HEK293T (cell line): ENCODE data around the gene RTF2.
"Not testable (repeated sequence)": the region's sequence is repeated elsewhere in the genome, so short reads cannot be mapped to it uniquely, and the experiment has no call there.

Source experiments
- CTCF ChIA-PET: fragments of 350-600 bp; formaldehyde crosslinking; extraction: SDS; loops from one replicate; lab custom pipeline; 2021; ENCODE audit warnings: antibody characterized with exemption, inconsistent platforms; lab: Yijun Ruan, JAX
- POLR2A ChIA-PET: fragments of 350-600 bp; formaldehyde crosslinking; extraction: SDS; loops from one replicate; lab custom pipeline; 2020; ENCODE audit warnings: antibody characterized with exemption, inconsistent platforms; lab: Yijun Ruan, JAX
- DNase-seq: peaks from one replicate; pipeline ENCODE4 v3.0.0; 2012; ENCODE audit warnings: mixed read lengths; ENCODE audit errors: extremely low spot score
- ARNT ChIP-seq: fragments of 450-650 bp; IDR thresholded peaks from 2 replicates; pipeline ENCODE4 v1.6.1; 2017; ENCODE audit warnings: mild to moderate bottlenecking
- BHLHE40 ChIP-seq: fragments of 450-650 bp; IDR thresholded peaks from 2 replicates; pipeline ENCODE4 v1.6.1; 2016; ENCODE audit warnings: mild to moderate bottlenecking, moderate library complexity, borderline replicate concordance
- CTBP1 ChIP-seq: fragments of 450-650 bp; IDR thresholded peaks from 2 replicates; pipeline ENCODE4 v1.6.1; 2016; ENCODE audit warnings: borderline replicate concordance
- ELF4 ChIP-seq: fragments of 450-650 bp; IDR thresholded peaks from 2 replicates; pipeline ENCODE4 v1.6.1; 2017; ENCODE audit warnings: antibody characterized with exemption
- FOXA1 ChIP-seq: fragments of 450-650 bp; IDR thresholded peaks from 2 replicates; pipeline ENCODE4 v1.6.1; 2016; ENCODE audit warnings: mild to moderate bottlenecking
- FOXK2 ChIP-seq: fragments of 450-650 bp; IDR thresholded peaks from 2 replicates; pipeline ENCODE4 v1.6.1; 2016; ENCODE audit warnings: mild to moderate bottlenecking
- FOXM1 ChIP-seq: fragments of 450-650 bp; IDR thresholded peaks from 2 replicates; pipeline ENCODE4 v1.6.1; 2017; ENCODE audit warnings: mild to moderate bottlenecking, borderline replicate concordance
- HDGF ChIP-seq: fragments of 450-650 bp; IDR thresholded peaks from 2 replicates; pipeline ENCODE4 v1.6.1; 2017; ENCODE audit warnings: antibody characterized with exemption, borderline replicate concordance
- L3MBTL2 ChIP-seq: fragments of 450-650 bp; conservative IDR thresholded peaks from 2 replicates; pipeline ENCODE4 v1.6.1; 2016; ENCODE audit warnings: mild to moderate bottlenecking
- LEF1 ChIP-seq: fragments of 450-650 bp; IDR thresholded peaks from 2 replicates; pipeline ENCODE4 v1.6.1; 2017; ENCODE audit warnings: mild to moderate bottlenecking, borderline replicate concordance
- NFRKB ChIP-seq: fragments of 450-650 bp; IDR thresholded peaks from 2 replicates; pipeline ENCODE4 v1.6.1; 2016; ENCODE audit warnings: mild to moderate bottlenecking, moderate library complexity
- SP1 ChIP-seq: fragments of 450-650 bp; IDR thresholded peaks from 2 replicates; pipeline ENCODE4 v1.6.1; 2017
- SUZ12 ChIP-seq: fragments of 450-650 bp; IDR thresholded peaks from 2 replicates; pipeline ENCODE4 v1.6.1; 2016; ENCODE audit warnings: mild to moderate bottlenecking
- TARDBP ChIP-seq: fragments of 450-650 bp; IDR thresholded peaks from 2 replicates; pipeline ENCODE4 v1.6.1; 2016
- ZNF384 ChIP-seq: fragments of 450-650 bp; IDR thresholded peaks from 2 replicates; pipeline ENCODE4 v1.6.1; 2016
- TF ChIP-seq, protein P1 (sequence below): fragments of 450-650 bp; IDR thresholded peaks from 2 replicates; pipeline ENCODE4 v1.6.1; 2016

RTF2 gene

DNA sequence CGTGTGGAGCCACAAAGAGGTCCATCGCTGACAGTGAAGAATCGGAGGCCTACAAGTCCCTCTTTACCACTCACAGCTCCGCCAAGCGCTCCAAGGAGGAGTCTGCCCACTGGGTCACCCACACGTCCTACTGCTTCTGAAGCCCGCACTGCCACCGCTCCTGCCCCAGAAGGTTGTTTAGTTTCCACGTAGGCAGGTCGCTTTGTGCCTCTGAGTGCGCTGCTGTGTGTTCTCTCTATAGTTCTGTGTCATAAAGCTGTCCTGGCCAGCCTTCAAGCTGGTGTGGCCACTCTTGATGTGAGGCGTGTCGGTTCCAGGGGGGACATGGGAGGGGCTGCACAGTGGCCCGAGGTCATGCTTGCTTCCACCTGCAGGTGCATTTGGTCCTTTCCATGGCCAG, 49.7 kb downstream of the RTF2 start:
- TF ChIP-seq TARDBP = no peak
- no peak for TF ChIP-seq CTBP1
- TF ChIP-seq, protein P1, sequence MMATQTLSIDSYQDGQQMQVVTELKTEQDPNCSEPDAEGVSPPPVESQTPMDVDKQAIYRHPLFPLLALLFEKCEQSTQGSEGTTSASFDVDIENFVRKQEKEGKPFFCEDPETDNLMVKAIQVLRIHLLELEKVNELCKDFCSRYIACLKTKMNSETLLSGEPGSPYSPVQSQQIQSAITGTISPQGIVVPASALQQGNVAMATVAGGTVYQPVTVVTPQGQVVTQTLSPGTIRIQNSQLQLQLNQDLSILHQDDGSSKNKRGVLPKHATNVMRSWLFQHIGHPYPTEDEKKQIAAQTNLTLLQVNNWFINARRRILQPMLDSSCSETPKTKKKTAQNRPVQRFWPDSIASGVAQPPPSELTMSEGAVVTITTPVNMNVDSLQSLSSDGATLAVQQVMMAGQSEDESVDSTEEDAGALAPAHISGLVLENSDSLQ = no peak
- TF ChIP-seq BHLHE40 = no peak
- TF ChIP-seq SUZ12 = no peak
- TF ChIP-seq SP1 = no peak
- TF ChIP-seq LEF1 = no peak
- ChIA-PET CTCF (no interaction called here), POLR2A (no interaction called here)
- no peak for DNase-seq

- ChIA-PET CTCF (no interaction called here), POLR2A (no interaction called here)
- TF ChIP-seq TARDBP = no peak
- no peak for TF ChIP-seq FOXM1
- TF ChIP-seq L3MBTL2 = no peak
- no peak for TF ChIP-seq LEF1
- no peak for TF ChIP-seq SUZ12
- TF ChIP-seq ARNT = no peak
- no peak for TF ChIP-seq HDGF
- TF ChIP-seq ZNF384 = no peak
- TF ChIP-seq FOXA1 = no peak
- no peak for DNase-seq
Observed at GRCh38 chr20:56518721-56519398, 50.4 kb downstream of the RTF2 start.

DNA sequence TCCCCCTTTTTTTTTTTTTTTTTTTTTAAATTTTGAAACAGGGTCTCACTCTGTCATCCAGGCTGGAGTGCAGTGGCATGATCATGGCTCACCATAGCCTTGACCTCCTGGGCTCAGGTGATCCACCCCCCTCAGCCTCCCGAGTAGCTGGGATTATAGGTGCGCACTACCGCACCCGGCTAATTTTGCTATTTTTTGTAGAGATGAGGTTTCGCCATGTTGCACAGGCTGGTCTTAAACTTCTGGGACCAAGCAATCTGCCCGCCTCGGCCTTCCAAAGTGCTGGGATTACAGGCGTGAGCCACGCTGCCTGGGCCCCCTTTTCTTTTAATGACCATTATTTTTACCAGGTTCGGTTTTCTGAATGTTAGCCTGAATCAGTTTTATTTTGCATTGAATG, 51.1 kb downstream of the RTF2 start:
- ChIA-PET CTCF (no interaction called here), POLR2A (no interaction called here)
- TF ChIP-seq, protein P1 = no peak
- TF ChIP-seq CTBP1 (no peak), FOXA1 (no peak), L3MBTL2 (no peak), SP1 (no peak), FOXK2 (no peak), ZNF384 (no peak), FOXM1 (no peak), BHLHE40 (no peak), TARDBP (no peak), ELF4 (no peak)
- DNase-seq = no peak

DNA sequence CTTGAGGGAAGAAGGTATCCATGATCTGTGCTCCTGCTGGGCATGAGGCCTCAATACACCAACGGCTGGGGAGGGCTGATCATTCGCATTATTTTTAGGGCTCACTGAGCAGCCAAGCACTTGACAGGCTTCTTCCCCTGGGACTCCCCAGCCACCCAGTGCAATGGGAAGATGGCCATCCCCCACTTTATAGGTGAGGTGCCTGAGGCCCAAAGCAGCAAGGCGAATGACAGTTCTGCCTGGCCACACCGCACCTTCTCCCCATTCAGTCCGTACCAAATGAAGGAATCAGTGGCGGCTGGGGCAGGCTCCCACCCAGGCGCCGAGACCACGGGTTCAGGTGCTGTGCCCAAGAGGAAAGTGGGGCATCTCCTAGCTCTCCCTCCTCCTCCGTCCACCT, 51.8 kb downstream of the RTF2 start:
- no peak for DNase-seq
- ChIA-PET POLR2A (no interaction called here), CTCF (no interaction called here)
- TF ChIP-seq FOXK2 (no peak), L3MBTL2 (no peak), CTBP1 (no peak), NFRKB (no peak)
- TF ChIP-seq, protein P1 = no peak

GRCh38 chr20:56520746-56521354, 52.4 kb downstream of the RTF2 start:
- CTCF ChIA-PET = interaction anchor here (0.6 kb wide), 2 partner anchors 35 to 217 kb away, joined by 3 to 11 read pairs; no protein-coding TSS in a partner anchor
- POLR2A ChIA-PET, DNase-seq: not testable (repeated sequence)
- TF ChIP-seq, protein P1 = peak; percentile 35; the same call in 1 of the 2 replicates

DNA sequence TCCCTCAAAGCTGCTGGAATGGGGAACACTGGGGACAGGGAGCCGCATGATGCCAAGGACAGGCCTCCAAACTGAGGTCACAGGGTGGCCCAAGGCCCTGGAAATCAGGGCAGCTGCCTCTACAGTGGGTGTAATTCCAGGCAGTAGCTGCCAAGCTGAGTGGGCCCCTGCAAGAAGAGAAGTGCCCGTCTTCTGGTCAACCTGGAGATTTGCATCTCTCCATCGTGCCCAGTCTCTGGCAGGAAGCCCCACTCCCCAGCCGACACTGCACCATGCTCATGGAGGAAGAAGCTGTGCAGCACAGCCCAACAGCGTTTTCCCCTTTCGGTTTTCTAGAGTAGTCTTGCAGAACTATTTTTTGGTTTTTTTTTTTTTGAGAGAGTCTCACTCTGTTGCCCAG, 53.9 kb downstream of the RTF2 start:
- CTCF ChIA-PET = no interaction called here

GRCh38 chr20:56524444-56524843, 56.0 kb downstream of the RTF2 start, which contains the start of gene FAM209A:
Gene FAM209A, plus strand, starts transcription at chr20:56524744. Its CDS starts 65 bp downstream, at chr20:56524809.
- DNase-seq, POLR2A ChIA-PET, CTCF ChIA-PET: not testable (repeated sequence)

More for the DNA sequence above, 53.9 kb downstream of the RTF2 start:
- DNase-seq = no peak
- no peak for TF ChIP-seq FOXM1
- POLR2A ChIA-PET = no interaction called here
